CD4-positive, alpha-beta T cell treated with Interleukin-21 for 1 hour (primary cell): ENCODE results near the gene PCSK5.
A peak's percentile ranks its signal among the peaks of the same experiment; 100 is the strongest.

Experiments
- DNase-seq: peaks from one replicate; pipeline ENCODE4 v3.0.0-alpha.2; 2020

Gene PCSK5

GRCh38 chr9:76371901-76372300 lies 481.4 kb downstream of the PCSK5 start:
- DNase-seq, result no peak

DNA sequence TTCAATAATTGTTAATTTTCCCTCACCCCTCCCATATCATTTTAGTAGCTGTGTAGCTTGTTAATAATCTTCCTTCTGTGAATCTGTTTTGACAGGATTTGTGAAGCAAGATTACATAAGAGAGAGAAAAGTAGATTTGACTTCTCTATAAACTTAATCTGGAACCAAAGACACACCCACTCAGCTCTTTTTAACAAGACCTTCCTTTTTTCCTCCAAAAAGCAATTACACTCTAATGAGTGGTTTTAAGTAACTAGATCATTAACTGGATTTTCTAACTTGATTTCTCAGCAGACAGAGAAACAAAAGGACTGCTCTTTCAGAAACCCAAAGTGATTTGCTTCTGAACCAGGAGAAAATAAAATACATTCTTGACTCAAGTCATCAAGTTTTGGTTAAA lies 481.9 kb downstream of the PCSK5 start:
- DNase-seq, result no peak

- DNase-seq, result no peak
Measured at GRCh38 chr9:76373173-76373783, 482.8 kb downstream of the PCSK5 start.

DNA sequence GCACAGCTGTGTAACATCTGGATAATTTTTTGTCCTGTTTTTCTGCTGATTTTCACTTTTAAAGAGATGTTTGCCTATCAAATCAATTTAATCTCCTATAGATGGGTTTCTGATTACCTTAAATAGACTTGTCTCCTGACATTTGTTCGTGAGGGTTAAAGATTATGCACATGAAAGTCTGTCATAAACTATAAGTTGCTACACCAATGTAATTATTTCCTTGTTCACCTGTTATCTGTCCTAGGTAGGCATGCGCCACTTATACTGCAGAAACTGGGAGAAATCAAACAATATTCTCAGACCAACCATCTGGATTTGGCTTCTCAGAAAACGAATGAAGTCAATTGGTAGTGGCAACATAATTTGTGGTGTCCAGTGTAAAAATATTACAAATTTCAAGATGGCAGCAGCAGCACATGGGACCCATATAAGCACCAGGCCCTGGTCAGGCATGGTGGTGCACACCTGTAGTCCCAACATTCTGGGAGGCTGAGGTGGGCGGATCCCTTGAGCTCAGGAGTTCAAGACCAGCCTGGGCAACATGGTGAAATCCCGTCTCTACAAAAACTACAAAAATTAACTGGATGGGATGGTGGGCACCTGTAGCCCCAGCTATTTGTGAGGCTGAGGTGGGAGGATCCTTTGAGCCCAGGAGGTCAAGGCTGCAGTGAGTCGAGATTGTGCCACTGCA lies 483.5 kb downstream of the PCSK5 start:
- DNase-seq, result no peak

- no peak for DNase-seq
Measured at GRCh38 chr9:76374783-76375559, 484.5 kb downstream of the PCSK5 start.

GRCh38 chr9:76377791-76378190 lies 487.3 kb downstream of the PCSK5 start:
- DNase-seq, result no peak

DNA sequence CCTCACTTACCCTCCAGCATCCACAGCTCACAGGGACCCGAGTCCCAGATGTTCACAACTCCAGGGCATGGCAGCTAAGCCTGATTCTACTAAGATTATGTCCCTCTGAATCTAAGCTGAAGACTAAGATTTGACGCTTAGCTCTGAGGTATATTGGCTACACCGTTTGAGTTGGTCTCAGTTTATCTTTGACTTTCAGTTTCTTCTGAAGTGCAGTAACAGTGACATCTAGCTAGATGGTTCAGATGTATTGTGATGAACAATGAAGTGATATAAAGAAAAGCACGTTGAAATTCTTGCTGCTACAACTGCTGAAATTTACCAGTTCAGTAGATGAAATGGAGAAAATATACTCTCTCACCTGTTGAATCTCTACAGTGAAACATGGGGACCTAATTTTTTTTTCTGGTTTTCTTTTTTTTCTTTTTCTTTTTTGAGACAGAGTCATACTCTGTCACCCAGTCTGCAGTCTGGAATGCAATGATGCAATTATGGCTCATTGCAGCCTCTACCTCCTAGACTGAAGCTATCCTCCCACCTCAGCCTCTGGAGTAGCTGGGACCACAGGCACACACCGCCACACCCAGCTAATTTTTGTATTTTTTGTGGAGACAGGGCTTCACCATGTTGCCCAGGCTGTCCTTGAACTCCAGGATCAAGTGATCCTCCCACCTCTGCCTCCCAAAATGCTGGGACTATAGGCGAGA lies 488.0 kb downstream of the PCSK5 start:
- DNase-seq, result no peak

- DNase-seq, result no peak
Measured at GRCh38 chr9:76379494-76379893, 489.0 kb downstream of the PCSK5 start.

DNA sequence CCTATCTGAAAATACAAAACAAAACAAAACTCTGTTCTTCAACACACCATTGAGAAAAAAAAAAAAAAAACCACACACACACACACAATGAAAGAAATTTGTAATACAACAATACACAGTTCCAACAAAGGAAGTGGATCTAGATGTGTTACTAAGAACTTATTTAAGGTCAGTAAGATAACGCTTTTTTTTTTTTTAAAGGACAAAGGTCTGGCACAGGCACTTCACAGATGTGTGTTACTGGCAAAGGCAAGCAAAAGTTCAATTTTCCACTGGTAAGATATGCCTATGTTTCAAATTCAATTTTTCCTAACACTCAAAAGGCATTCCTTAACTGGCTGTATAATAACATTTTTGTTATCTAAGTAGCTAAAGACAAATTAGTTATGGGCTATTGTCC lies 500.2 kb downstream of the PCSK5 start:
- no peak for DNase-seq

GRCh38 chr9:76394195-76394959 lies 503.9 kb downstream of the PCSK5 start, which contains the start of gene RFK:
TSS of gene RFK (minus strand) at chr9:76394426. CDS start at chr9:76394171, 255 bp downstream.
- peak; percentile 93 for DNase-seq

DNA sequence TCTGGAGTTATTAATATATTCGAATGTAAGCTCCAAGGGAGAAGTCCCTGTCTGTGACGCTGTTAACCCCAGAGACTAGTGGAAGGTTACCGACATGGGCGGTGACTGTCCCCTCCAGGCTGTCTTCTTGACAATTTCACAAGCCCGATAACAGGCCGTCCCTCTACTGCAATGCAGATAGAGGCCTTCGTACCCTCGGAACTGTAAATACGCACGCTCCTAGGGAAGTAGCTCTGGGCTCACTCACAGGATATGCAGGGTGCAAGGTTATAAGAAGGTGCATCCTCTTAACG lies 504.4 kb downstream of the PCSK5 start:
- DNase-seq, result peak; percentile 72

GRCh38 chr9:76395381-76395780 lies 504.9 kb downstream of the PCSK5 start:
- DNase-seq, result no peak

- no peak for DNase-seq
Measured at GRCh38 chr9:76396144-76396543, 505.7 kb downstream of the PCSK5 start.

- DNase-seq, result no peak
Measured at GRCh38 chr9:76396597-76396996, 506.1 kb downstream of the PCSK5 start.

DNA sequence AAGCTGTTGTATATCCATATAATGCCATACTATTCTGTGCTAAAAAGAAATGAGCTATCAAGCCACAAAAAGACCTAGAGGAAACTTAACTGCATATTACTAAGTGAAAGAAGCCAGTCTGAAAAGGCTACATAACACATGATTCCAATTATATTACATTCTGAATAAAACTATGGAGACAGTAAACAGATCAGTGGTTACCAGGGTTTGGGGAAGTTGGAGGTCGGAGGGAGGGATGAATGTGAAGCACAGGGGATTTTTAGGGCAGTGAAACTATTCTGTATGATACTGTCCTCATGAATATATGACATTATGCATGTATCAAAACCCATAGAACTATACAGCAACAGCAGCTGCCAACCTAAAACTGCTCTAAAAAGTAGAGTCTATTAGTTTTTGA lies 509.4 kb downstream of the PCSK5 start:
- DNase-seq, result no peak

DNA sequence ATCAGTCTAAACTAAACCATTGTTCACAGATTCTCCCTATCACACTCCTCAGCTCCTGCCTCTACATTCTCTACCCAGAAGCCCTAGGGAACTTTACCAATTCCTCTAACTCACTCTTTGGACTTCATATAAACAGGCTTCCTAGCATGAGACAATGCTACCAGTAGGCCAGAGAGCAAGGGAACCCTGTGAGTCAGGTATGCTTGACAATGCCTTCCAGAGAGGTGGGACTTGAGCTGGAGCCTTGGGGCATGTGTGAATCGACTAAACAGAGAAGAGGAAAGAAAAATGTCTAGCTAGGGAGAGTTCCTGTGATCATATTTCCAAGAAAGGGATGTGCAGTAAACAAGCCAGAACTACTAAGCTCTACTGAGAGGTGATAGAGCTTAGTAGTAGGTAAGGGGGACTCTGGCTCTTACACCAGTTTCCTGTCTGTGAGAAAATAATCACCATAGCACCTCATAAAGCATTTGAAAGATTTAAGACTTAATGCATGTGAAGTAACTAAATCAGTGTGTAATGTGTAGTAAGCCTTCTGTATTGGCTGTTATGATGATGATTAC lies 510.1 kb downstream of the PCSK5 start:
- DNase-seq, result no peak

DNA sequence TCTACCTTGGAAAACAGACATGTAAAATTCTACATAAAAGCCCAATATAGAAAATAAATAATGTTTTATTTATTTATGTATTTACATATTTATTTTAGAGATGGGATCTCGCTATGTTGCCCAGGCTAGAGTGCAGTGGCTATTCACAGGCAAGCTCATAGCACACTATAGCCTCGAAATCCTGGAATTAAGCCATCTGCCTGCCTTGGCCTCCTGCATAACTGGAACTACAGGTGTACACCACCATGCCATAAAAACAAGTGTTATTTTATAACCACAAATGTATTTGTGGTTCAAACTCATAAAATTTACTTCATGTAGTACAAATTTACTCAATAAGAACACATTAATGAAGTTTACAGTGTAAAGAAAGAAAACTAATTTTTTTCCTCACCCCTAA lies 510.7 kb downstream of the PCSK5 start:
- DNase-seq, result no peak

GRCh38 chr9:76401580-76402354 lies 511.3 kb downstream of the PCSK5 start:
- DNase-seq, result no peak

DNA sequence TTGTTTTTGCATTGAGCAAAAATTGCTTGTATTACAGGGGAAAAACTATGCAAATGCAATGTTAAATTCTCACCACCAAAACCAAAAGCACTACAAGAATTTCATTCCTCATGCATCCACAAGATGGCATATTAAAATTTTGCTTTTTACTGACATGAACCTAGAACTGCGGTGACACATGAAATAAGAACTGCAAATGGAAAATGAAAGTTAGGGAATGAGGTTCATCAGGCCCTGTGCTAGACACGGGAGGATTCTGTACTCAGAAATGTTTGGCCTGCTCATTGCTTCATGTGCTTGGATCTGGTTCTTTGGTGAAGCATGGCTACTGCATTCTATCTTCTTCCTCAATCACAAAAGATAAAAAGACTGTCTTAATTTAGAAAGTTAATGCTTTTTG lies 512.9 kb downstream of the PCSK5 start:
- DNase-seq, result peak; percentile 72

- no peak for DNase-seq
Measured at GRCh38 chr9:76404401-76404800, 513.9 kb downstream of the PCSK5 start.

GRCh38 chr9:76405340-76405739 lies 514.9 kb downstream of the PCSK5 start:
- no peak for DNase-seq

DNA sequence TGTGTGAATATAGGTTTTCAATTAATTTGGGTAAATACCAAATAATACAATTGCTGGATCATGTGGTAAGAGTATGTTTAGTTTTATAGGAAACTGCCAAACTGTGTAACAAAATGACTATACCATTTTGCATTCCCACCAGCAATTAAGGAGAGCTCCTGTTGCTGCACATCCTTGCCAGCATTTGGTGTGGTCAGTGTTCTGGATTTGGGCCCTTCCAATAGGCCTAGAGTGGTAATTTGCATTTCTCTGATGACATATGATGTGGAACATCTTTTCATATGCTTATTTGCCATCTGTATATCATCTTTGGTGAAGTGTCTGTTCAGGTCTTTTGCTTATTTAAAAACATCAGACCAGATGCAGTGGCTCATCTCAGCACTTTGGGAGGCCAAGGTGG lies 515.4 kb downstream of the PCSK5 start:
- DNase-seq, result no peak
